Measurements from ENCODE around the gene TMEM255B.
"Not testable (repeated sequence)": the region's sequence is repeated elsewhere in the genome, so short reads cannot be mapped to it uniquely, and the experiment has no call there.

TMEM255B gene

GRCh38 chr13:113822956-113823744 lies 64.1 kb downstream of the TMEM255B start:
- Histone ChIP-seq H3K36me3 (ENCODE audit: control insufficient read depth in 2 of 2, insufficient read depth in 2 of 2, low read length in 2 of 2) (peaks cover 16 to 19% of the 10 kb centered on the region in 2 donors), H3K27me3 (ENCODE audit: control insufficient read depth in 1 of 2, insufficient read depth in 2 of 2, low read length in 2 of 2) (no peaks in the 10 kb centered on the region), H3K27ac (ENCODE audit: low read length) (no peak overlapping the region), H3K4me3 (ENCODE audit: low read length in 2 of 2) (no peak overlapping the region), H3K9me3 (ENCODE audit: control insufficient read depth in 2 of 2, low read length in 2 of 2) (no peaks in the 10 kb centered on the region), H3K4me1 (ENCODE audit: control insufficient read depth, insufficient read depth, low read length) (peaks cover 37% of the 10 kb centered on the region), H3K9ac (ENCODE audit: low read length in 2 of 2) (no peak overlapping the region)

- no peaks in the 10 kb centered on the region for H3K27me3 ChIP-seq (ENCODE audit: control insufficient read depth in 1 of 2, insufficient read depth in 2 of 2, low read length in 2 of 2)
- no peaks in the 10 kb centered on the region for H3K9me3 ChIP-seq (ENCODE audit: control insufficient read depth in 2 of 2, low read length in 2 of 2)
- no peak overlapping the region for H3K4me3 ChIP-seq (ENCODE audit: low read length in 2 of 2)
- no peak overlapping the region for H3K27ac ChIP-seq (ENCODE audit: low read length)
- H3K36me3 ChIP-seq (ENCODE audit: control insufficient read depth in 2 of 2, insufficient read depth in 2 of 2, low read length in 2 of 2) = peaks cover 19 to 24% of the 10 kb centered on the region in 2 donors
- peaks cover 37% of the 10 kb centered on the region for H3K4me1 ChIP-seq (ENCODE audit: control insufficient read depth, insufficient read depth, low read length)
- H3K9ac ChIP-seq (ENCODE audit: low read length in 2 of 2) = no peak overlapping the region
These were observed 64.7 kb downstream of the TMEM255B start for GRCh38 chr13:113823771-113824170.

- H3K27me3 ChIP-seq (ENCODE audit: control insufficient read depth in 1 of 2, insufficient read depth in 2 of 2, low read length in 2 of 2) = no peaks in the 10 kb centered on the region
- peaks cover 19 to 24% of the 10 kb centered on the region in 2 donors for H3K36me3 ChIP-seq (ENCODE audit: control insufficient read depth in 2 of 2, insufficient read depth in 2 of 2, low read length in 2 of 2)
- no peaks in the 10 kb centered on the region for H3K9me3 ChIP-seq (ENCODE audit: control insufficient read depth in 2 of 2, low read length in 2 of 2)
These were observed 66.8 kb downstream of the TMEM255B start for GRCh38 chr13:113825841-113826240.

GRCh38 chr13:113826446-113826845 lies 67.4 kb downstream of the TMEM255B start:
- H3K9ac ChIP-seq (ENCODE audit: low read length in 2 of 2); H3K27me3 ChIP-seq (ENCODE audit: control insufficient read depth in 1 of 2, insufficient read depth in 2 of 2, low read length in 2 of 2); H3K9me3 ChIP-seq (ENCODE audit: control insufficient read depth in 2 of 2, low read length in 2 of 2); H3K27ac ChIP-seq (ENCODE audit: low read length); H3K4me3 ChIP-seq (ENCODE audit: low read length in 2 of 2): not testable (repeated sequence)
- H3K36me3 ChIP-seq (ENCODE audit: control insufficient read depth in 2 of 2, insufficient read depth in 2 of 2, low read length in 2 of 2) = peaks cover 19 to 24% of the 10 kb centered on the region in 2 donors
- peaks cover 15% of the 10 kb centered on the region for H3K4me1 ChIP-seq (ENCODE audit: control insufficient read depth, insufficient read depth, low read length)

More at GRCh38 chr13:113825841-113826240, 66.8 kb downstream of the TMEM255B start:
- peaks cover 21% of the 10 kb centered on the region for H3K4me1 ChIP-seq (ENCODE audit: control insufficient read depth, insufficient read depth, low read length)
- no peak overlapping the region for H3K9ac ChIP-seq (ENCODE audit: low read length in 2 of 2)
- no peak overlapping the region for H3K4me3 ChIP-seq (ENCODE audit: low read length in 2 of 2)
- H3K27ac ChIP-seq (ENCODE audit: low read length) = no peak overlapping the region

- Histone ChIP-seq H3K27me3 (ENCODE audit: control insufficient read depth in 1 of 2, insufficient read depth in 2 of 2, low read length in 2 of 2) (no peaks in the 10 kb centered on the region), H3K27ac (ENCODE audit: low read length) (no peak overlapping the region), H3K9ac (ENCODE audit: low read length in 2 of 2) (no peak overlapping the region), H3K4me3 (ENCODE audit: low read length in 2 of 2) (no peak overlapping the region), H3K9me3 (ENCODE audit: control insufficient read depth in 2 of 2, low read length in 2 of 2) (no peaks in the 10 kb centered on the region), H3K36me3 (ENCODE audit: control insufficient read depth in 2 of 2, insufficient read depth in 2 of 2, low read length in 2 of 2) (peaks cover 20 to 24% of the 10 kb centered on the region in 2 donors), H3K4me1 (ENCODE audit: control insufficient read depth, insufficient read depth, low read length) (peaks cover 9% of the 10 kb centered on the region)
These were observed 68.0 kb downstream of the TMEM255B start for GRCh38 chr13:113827021-113827420.

DNA sequence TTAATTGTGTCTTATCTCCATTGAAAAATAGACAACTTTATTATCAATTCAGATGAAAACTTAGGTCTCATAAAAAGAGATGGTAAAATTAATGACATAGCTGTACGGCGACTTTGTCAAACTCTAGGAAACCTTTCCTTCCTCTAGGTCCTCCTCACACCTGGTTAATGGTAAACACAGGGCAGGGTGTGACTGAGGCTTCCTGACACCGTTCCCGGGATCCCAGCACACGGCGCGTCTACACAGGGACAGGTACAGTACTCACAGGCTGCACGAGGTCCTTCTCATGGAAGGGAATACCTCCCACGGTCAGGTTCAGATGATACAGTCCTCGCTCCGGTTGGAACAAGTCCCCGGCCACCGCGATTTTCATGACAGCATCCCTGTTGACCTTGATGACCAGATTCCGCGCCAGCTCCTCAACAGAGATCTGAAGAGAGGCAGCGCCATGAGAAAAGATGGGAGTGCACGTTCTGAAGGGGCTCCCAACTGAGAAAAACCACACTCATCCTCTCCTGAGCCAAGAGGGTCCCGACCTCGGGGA lies 69.3 kb downstream of the TMEM255B start:
- peaks cover 24 to 29% of the 10 kb centered on the region in 2 donors for H3K36me3 ChIP-seq (ENCODE audit: control insufficient read depth in 2 of 2, insufficient read depth in 2 of 2, low read length in 2 of 2)
- no peak overlapping the region for H3K27ac ChIP-seq (ENCODE audit: low read length)
- H3K4me1 ChIP-seq (ENCODE audit: control insufficient read depth, insufficient read depth, low read length) = peaks cover 5% of the 10 kb centered on the region
- no peaks in the 10 kb centered on the region for H3K27me3 ChIP-seq (ENCODE audit: control insufficient read depth in 1 of 2, insufficient read depth in 2 of 2, low read length in 2 of 2)
- no peak overlapping the region for H3K4me3 ChIP-seq (ENCODE audit: low read length in 2 of 2)
- no peaks in the 10 kb centered on the region for H3K9me3 ChIP-seq (ENCODE audit: control insufficient read depth in 2 of 2, low read length in 2 of 2)
- H3K9ac ChIP-seq (ENCODE audit: low read length in 2 of 2) = no peak overlapping the region

- not testable (repeated sequence) for H3K4me1 ChIP-seq (ENCODE audit: control insufficient read depth, insufficient read depth, low read length); H3K27ac ChIP-seq (ENCODE audit: low read length); H3K27me3 ChIP-seq (ENCODE audit: control insufficient read depth in 1 of 2, insufficient read depth in 2 of 2, low read length in 2 of 2); H3K4me3 ChIP-seq (ENCODE audit: low read length in 2 of 2); H3K9ac ChIP-seq (ENCODE audit: low read length in 2 of 2); H3K9me3 ChIP-seq (ENCODE audit: control insufficient read depth in 2 of 2, low read length in 2 of 2)
- H3K36me3 ChIP-seq (ENCODE audit: control insufficient read depth in 2 of 2, insufficient read depth in 2 of 2, low read length in 2 of 2) = peaks cover 32 to 33% of the 10 kb centered on the region in 2 donors
These were observed 71.5 kb downstream of the TMEM255B start for GRCh38 chr13:113830426-113830950.

- no peak overlapping the region for H3K27ac ChIP-seq (ENCODE audit: low read length)
- H3K4me1 ChIP-seq (ENCODE audit: control insufficient read depth, insufficient read depth, low read length) = peaks cover 2% of the 10 kb centered on the region
- H3K36me3 ChIP-seq (ENCODE audit: control insufficient read depth in 2 of 2, insufficient read depth in 2 of 2, low read length in 2 of 2) = peaks cover 32 to 33% of the 10 kb centered on the region in 2 donors
- no peaks in the 10 kb centered on the region for H3K27me3 ChIP-seq (ENCODE audit: control insufficient read depth in 1 of 2, insufficient read depth in 2 of 2, low read length in 2 of 2)
- no peak overlapping the region for H3K9ac ChIP-seq (ENCODE audit: low read length in 2 of 2)
- H3K4me3 ChIP-seq (ENCODE audit: low read length in 2 of 2) = no peak overlapping the region
- no peaks in the 10 kb centered on the region for H3K9me3 ChIP-seq (ENCODE audit: control insufficient read depth in 2 of 2, low read length in 2 of 2)
These were observed 72.0 kb downstream of the TMEM255B start for GRCh38 chr13:113831061-113831460.

GRCh38 chr13:113832205-113832604 lies 73.2 kb downstream of the TMEM255B start:
- H3K27me3 ChIP-seq (ENCODE audit: control insufficient read depth in 1 of 2, insufficient read depth in 2 of 2, low read length in 2 of 2) = no peaks in the 10 kb centered on the region
- H3K4me1 ChIP-seq (ENCODE audit: control insufficient read depth, insufficient read depth, low read length) = peaks cover 8% of the 10 kb centered on the region
- peaks cover 28% of the 10 kb centered on the region in 2 donors for H3K36me3 ChIP-seq (ENCODE audit: control insufficient read depth in 2 of 2, insufficient read depth in 2 of 2, low read length in 2 of 2)
- no peak overlapping the region for H3K9ac ChIP-seq (ENCODE audit: low read length in 2 of 2)
- H3K9me3 ChIP-seq (ENCODE audit: control insufficient read depth in 2 of 2, low read length in 2 of 2) = no peaks in the 10 kb centered on the region
- no peak overlapping the region for H3K4me3 ChIP-seq (ENCODE audit: low read length in 2 of 2)
- H3K27ac ChIP-seq (ENCODE audit: low read length) = no peak overlapping the region

DNA sequence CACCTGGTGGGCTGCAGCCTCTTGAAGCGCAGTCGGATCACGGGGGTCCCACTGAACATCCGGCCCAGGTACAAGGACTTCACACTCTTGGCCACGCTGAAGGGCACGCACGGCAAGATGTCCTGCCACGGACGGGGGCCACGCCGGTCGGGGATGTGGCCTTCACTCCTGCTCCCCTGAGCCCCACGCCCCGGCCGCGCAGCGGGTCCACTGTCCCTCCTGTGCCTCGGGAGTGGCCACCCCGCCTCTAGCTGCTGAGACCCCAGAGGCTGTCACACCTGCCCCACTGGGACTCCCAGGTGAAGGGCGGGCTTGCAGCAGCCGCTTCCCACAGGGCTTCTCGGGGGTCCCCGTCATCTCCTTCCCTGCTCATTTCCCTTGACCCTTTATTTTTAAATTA lies 73.6 kb downstream of the TMEM255B start:
- Histone ChIP-seq H3K36me3 (ENCODE audit: control insufficient read depth in 2 of 2, insufficient read depth in 2 of 2, low read length in 2 of 2) (peaks cover 23 to 24% of the 10 kb centered on the region in 2 donors), H3K9me3 (ENCODE audit: control insufficient read depth in 2 of 2, low read length in 2 of 2) (no peaks in the 10 kb centered on the region), H3K27ac (ENCODE audit: low read length) (no peak overlapping the region), H3K4me3 (ENCODE audit: low read length in 2 of 2) (no peak overlapping the region), H3K9ac (ENCODE audit: low read length in 2 of 2) (no peak overlapping the region), H3K4me1 (ENCODE audit: control insufficient read depth, insufficient read depth, low read length) (peaks cover 12% of the 10 kb centered on the region), H3K27me3 (ENCODE audit: control insufficient read depth in 1 of 2, insufficient read depth in 2 of 2, low read length in 2 of 2) (no peaks in the 10 kb centered on the region)

Measured in stomach smooth muscle (tissue), 2 donors.